Gastroesophageal sphincter (tissue), 4 donors: Measurements from ENCODE around the gene ABCA9. TPM values are rescaled to one million over a fixed set of nuclear protein-coding genes. Genes with fewer than 3 reads are reported as not detected.

ENCODE experiments used
- ATAC-seq: fragments of 150-250 bp; one replicate; pipeline ENCODE4 v1.9.1; 2016; ENCODE audit warnings: mild to moderate bottlenecking, moderate library complexity
- H3K27ac ChIP-seq, 4 donors: fragments of 200-600 bp; sonication (generic) in 3 of 4; 1 replicate in 3 of 4; 2 replicates in 1 of 4; pipeline ENCODE4 v1.5.1; 2016 to 2019
- H3K27me3 ChIP-seq: fragments of 200-600 bp; sonication (generic); one replicate; pipeline ENCODE4 v1.5.1; 2019
- H3K36me3 ChIP-seq, 2 donors: fragments of 200-600 bp; sonication (generic); one replicate each; pipeline ENCODE4 v1.5.1; 2019; ENCODE audit warnings: control low read depth in 1 of 2
- H3K4me1 ChIP-seq, 3 donors: fragments of 200-600 bp; sonication (generic); 1 replicate in 2 of 3; 2 replicates in 1 of 3; pipeline ENCODE4 v1.5.1; 2016 to 2019; ENCODE audit warnings: control low read depth in 2 of 3
- H3K4me3 ChIP-seq, 2 donors: fragments of 200-600 bp; sonication (generic); one replicate each; pipeline ENCODE4 v1.5.1; 2019; ENCODE audit warnings: mild to moderate bottlenecking in 1 of 2, moderate library complexity in 1 of 2
- H3K9me3 ChIP-seq, 3 donors: fragments of 200-600 bp; sonication (generic); one replicate each; pipeline ENCODE4 v1.5.1; 2017 to 2019; ENCODE audit warnings: control low read depth in 2 of 3
- CTCF ChIP-seq, 4 experiments: fragments of 200-600 bp in 2 of 4; fragments of 450-650 bp in 2 of 4; sonication (generic) in 1 of 4; IDR thresholded peaks; one replicate each; pipeline ENCODE4 v1.5.1; 2017 to 2019; ENCODE audit warnings: antibody characterized with exemption in 4 of 4, mild to moderate bottlenecking in 2 of 4, moderate library complexity in 2 of 4
- EP300 ChIP-seq: sonication (generic); formaldehyde crosslinking; IDR thresholded peaks from one replicate; pipeline ENCODE4 v1.6.1; 2017; ENCODE audit warnings: antibody characterized with exemption, mild to moderate bottlenecking
- POLR2A ChIP-seq, 2 donors: fragments of 450-650 bp; IDR thresholded peaks; one replicate each; pipeline ENCODE4 v1.6.1; 2017; ENCODE audit warnings: antibody characterized with exemption in 2 of 2, mild to moderate bottlenecking in 2 of 2, moderate library complexity in 1 of 2
- POLR2AphosphoS5 ChIP-seq: sonication (generic); formaldehyde crosslinking; IDR thresholded peaks from one replicate; pipeline ENCODE4 v1.6.1; 2017; ENCODE audit warnings: antibody characterized with exemption
- WGBS, 2 donors: methylation state at CpG; one replicate each; pipeline ENCODE4 v1.1.5; 2018; ENCODE audit warnings: low coverage in 1 of 2; 5-methylcytosine and 5-hydroxymethylcytosine counted together
- total RNA-seq, 4 donors: library from RNA; depleted of rRNA; stranded (reverse); fragments of >200 nt; gene quantifications; one replicate each; pipeline ENCODE4 v1.1.0, GENCODE V29; 2016

Gene ABCA9
- total RNA-seq, 4 donors from 2014 or later, result 18.3 to 64.6 (median 26.5) TPM

DNA sequence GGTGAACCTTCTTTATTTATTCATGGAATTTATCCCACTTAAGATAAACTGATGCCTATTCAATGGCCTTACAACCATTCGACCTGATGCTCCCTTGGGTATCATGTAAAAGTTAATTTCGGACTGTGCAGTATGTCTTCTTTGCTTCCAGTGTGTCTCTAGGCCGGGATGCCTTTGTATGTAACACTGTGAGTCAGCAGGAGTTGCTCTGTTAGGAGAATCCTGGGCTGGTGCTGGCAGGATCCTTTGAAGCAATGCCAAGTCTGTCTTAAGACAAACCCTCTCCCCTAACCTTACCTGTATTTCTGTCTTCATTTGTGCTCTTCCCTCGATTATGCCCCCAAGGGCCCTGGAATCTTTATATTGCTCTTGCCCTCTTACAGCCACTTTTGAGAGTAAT lies 67.6 kb downstream of the ABCA9 start:
- Histone ChIP-seq H3K36me3 (peaks cover 0 to 19% of the 10 kb centered on the region in 2 donors), H3K4me1 (no peaks in the 10 kb centered on the region), H3K9me3 (no peaks in the 10 kb centered on the region), H3K27ac (no peak overlapping the region), H3K27me3 (no peaks in the 10 kb centered on the region), H3K4me3 (no peak overlapping the region)
- ATAC-seq, result no peak
- WGBS, 2 donors, result 53 to 67% methylated on average over 4 of the region's 4 CpGs
- TF ChIP-seq POLR2AphosphoS5 (no peak), EP300 (no peak), CTCF (IDR thresholded peaks at IDR 0.05) (no peak), POLR2A (IDR thresholded peaks at IDR 0.05) (no peak)

DNA sequence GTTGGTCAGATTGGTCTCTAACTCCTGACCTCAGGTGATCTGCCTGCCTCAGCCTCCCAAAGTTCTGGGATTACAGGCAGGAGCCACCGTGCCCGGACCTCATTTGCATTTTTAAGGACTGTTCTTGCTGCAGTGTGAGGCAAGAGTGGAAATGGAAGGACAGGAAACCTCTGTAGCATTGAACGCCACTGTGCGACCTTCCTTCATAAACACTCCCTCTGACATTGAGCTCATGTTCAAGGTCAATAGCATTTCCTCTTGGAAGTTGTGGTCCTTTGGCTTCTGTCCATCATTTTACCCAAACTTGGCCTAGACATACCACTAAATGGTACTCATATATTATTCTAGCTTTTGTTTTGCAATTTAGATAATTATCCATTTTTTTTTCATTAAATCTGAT lies 72.8 kb downstream of the ABCA9 start:
- ATAC-seq, result no peak
- no peak for TF ChIP-seq CTCF (IDR thresholded peaks at IDR 0.05)
- no peak for TF ChIP-seq POLR2AphosphoS5
- no peak for TF ChIP-seq EP300
- no peak for TF ChIP-seq POLR2A (IDR thresholded peaks at IDR 0.05)
- Histone ChIP-seq H3K27ac (no peak overlapping the region), H3K4me3 (no peak overlapping the region), H3K4me1 (no peaks in the 10 kb centered on the region), H3K27me3 (no peaks in the 10 kb centered on the region), H3K36me3 (peaks cover 0 to 46% of the 10 kb centered on the region in 2 donors), H3K9me3 (no peaks in the 10 kb centered on the region)
- 94 to 95% methylated on average over 2 to 4 of the region's 4 CpGs for WGBS, 2 donors

DNA sequence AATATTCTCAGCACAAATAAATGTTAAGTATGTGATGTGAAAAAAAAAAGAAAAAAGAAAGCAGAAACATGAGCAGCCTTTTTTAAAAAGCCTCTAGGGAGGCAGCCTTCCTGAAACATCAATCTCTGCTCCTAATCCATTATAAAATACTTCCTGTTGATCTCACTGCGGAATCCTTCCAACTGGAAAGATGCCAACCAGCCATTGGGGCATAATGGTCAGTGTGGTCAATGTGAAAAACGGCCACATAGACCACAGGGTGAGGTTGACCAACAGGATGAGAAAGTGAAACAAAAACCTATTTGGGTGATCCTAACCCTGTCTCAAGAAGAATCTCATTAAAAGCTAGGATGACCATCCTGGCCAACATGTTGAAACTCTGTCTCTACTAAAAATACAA lies 79.4 kb downstream of the ABCA9 start:
- Histone ChIP-seq H3K4me1 (no peaks in the 10 kb centered on the region), H3K27ac (peak overlapping the region in 1 of 4 donors; percentile 6), H3K36me3 (peaks cover 0 to 43% of the 10 kb centered on the region in 2 donors), H3K27me3 (peaks cover 5% of the 10 kb centered on the region), H3K4me3 (no peak overlapping the region), H3K9me3 (no peaks in the 10 kb centered on the region)
- WGBS, 2 donors, result 27 to 67% methylated on average over 2 of the region's 2 CpGs
- TF ChIP-seq CTCF (IDR thresholded peaks at IDR 0.05), result no peak
- no peak for TF ChIP-seq POLR2A (IDR thresholded peaks at IDR 0.05)
- TF ChIP-seq EP300, result no peak
- no peak for TF ChIP-seq POLR2AphosphoS5
- peak; percentile 78 for ATAC-seq

- Histone ChIP-seq H3K36me3 (peaks cover 0 to 26% of the 10 kb centered on the region in 2 donors), H3K4me3 (no peak overlapping the region), H3K9me3 (no peaks in the 10 kb centered on the region), H3K4me1 (peaks cover 0 to 6% (median 0%) of the 10 kb centered on the region in 3 donors), H3K27ac (no peak overlapping the region), H3K27me3 (peaks cover 5% of the 10 kb centered on the region)
- ATAC-seq, result no peak
- TF ChIP-seq POLR2AphosphoS5 (no peak), CTCF (IDR thresholded peaks at IDR 0.05) (no peak), EP300 (no peak)
- 60 to 65% methylated on average over 2 to 3 of the region's 3 CpGs for WGBS, 2 donors
These were observed 87.5 kb downstream of the ABCA9 start for GRCh38 chr17:68973098-68973846.

DNA sequence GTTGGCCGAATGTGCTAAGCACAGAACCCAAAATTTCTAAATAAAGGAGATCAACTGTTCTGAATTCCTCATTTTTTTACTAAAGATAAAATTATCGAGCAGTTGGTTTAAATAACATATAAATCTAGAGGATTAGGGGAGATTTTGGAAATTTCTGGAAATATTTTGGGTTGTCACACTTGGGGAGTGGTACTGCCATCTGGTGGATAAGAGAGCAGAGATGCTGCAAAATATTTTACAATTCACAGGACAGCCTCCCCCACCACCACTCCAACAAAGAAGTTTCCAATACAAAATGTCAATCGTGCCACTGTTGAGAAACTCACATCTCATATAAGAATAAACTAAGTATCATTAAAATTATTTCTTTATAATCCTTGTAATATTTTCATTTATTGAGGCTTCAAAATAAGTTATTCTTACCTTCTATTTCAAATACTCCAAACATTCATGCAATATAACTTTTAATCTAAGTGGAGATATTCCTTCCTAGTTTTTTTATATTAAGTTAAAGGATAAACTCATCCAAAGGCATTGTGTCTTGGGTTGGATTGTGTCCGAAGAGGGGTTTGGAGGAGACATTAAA lies 88.5 kb downstream of the ABCA9 start:
- no peak overlapping the region for H3K27ac ChIP-seq
- peaks cover 0 to 6% (median 0%) of the 10 kb centered on the region in 3 donors for H3K4me1 ChIP-seq
- WGBS, 2 donors, result 47 to 63% methylated on average over 3 to 4 of the region's 4 CpGs
- H3K4me3 ChIP-seq, result no peak overlapping the region
- peaks cover 0 to 23% of the 10 kb centered on the region in 2 donors for H3K36me3 ChIP-seq
- no peak for ATAC-seq
- H3K27me3 ChIP-seq, result peaks cover 5% of the 10 kb centered on the region
- TF ChIP-seq POLR2A (IDR thresholded peaks at IDR 0.05) (no peak), CTCF (IDR thresholded peaks at IDR 0.05) (peak in 3 of 4 experiments; percentile 50 to 58 (median 55))
- no peaks in the 10 kb centered on the region for H3K9me3 ChIP-seq
